Measurements from ENCODE around the gene CBFA2T2.

- TF ChIP-seq CTCF (IDR thresholded peaks at IDR 0.05; ENCODE audit: poor library complexity), result no peak
- no peak for TF ChIP-seq EZH2phosphoT487 (IDR thresholded peaks at IDR 0.05; ENCODE audit: low read depth, severe bottlenecking, unreplicated experiment)
- no peak for TF ChIP-seq EZH2 (IDR thresholded peaks at IDR 0.05; ENCODE audit: borderline replicate concordance)
Observed at GRCh38 chr20:33688938-33689424, 199.1 kb downstream of the CBFA2T2 start.

Measured in hepatocyte (in vitro differentiated cells).